Effector CD4-positive, alpha-beta T cell (primary cell): ENCODE results near the gene TNXB.
"Not testable (repeated sequence)": the region's sequence is repeated elsewhere in the genome, so short reads cannot be mapped to it uniquely, and the experiment has no call there.

ENCODE experiments used
- DNase-seq: peaks from one replicate; pipeline ENCODE4 v3.0.0-alpha.2; 2020

The TNXB gene

DNA sequence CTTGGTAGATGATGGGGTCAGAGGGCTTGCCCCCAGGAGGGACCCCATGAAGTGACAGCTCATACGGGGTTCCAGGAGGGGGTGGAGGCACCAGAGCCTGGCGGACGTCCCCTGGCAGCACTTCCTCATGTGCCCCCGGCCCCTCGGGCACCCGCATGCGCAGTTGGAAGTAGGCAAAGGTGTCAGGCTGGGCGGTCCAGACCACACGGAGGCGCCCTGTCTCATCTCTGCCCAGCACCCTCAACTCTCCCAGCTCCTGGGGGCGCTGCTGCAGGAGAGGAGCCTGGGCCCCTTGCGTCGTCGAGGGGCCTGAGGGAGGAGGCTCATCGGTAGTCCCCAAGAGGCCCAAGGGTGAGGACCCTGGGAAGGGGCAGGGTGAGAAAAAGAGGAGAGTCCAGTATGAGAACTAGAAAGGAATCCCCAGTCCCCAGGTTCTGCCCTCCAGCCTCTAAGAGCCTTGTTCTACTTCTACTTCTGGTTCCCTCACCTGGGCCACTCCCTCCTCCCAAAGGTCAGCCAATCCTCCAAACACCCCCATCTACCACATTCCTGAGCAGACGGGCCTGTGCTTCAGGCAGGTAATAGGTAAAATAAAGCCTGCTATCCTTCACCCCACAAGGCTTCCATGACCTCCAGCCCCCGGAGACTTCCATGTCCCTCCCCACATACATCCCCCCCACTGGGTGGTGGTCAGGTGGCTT lies 23.2 kb downstream of the TNXB start:
- no peak for DNase-seq

DNA sequence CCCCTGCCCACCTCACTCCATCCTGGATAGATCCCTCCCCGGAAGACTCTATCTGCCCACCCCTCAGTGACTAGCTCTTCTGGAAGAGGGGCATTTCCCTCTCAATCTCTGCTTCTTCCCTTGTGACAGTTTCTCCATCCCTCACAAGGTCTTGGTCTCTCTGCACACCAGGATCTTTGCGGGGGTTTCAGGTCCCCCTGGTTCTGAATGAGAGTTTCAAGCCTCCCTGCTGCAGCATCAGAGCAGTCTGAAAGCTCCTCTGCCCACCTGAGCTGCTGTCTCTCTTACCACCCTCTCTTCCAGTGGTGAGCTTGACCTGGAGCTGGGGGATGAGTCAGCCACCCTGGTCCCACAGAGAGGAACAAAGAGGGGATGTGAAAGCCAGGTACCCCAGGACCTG lies 24.4 kb downstream of the TNXB start:
- no peak for DNase-seq

DNA sequence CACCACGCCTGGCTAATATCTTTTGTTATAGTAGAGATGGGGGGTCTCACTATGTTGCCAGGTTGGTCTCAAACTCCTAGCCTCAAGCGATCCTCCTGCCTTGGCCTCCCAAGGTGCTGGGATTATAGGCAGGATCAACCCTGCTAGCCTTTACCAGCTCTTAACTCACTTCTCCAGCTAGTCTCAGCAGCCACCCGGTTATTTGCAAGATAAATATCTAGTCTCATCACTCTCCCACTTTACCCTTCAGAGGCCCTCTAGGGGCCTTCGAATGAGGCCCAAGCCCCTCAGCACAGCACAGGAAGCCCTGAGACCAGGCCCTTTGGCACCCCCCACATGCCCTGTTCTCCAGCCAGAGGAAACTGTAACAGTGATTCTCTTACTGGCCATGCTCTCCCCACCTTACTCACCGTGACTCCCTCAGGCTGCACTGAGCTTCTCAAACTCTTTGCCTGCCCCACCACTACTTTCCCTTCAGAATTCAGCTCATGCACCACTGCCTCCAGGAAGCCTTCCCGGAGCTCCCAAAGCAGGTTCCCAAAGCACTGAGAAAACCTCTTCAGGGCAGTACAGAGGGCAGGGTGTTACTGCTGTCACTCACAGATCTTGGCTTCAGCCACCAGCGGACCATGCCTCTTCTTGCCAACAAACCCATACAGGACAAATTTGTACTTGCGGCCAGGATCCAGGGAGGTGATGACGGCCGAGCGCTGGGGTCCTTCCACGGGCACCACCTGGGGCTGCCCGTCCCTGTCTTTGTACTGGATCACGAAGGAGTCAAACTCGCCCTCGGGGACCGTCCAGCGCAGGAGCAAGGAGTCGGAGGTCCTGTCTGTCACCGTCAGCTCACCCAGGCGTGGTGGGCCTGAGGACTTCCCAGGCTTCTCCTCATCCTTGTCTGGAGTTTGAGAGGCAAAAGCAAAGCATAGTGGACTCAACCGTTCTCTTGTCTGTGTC lies 25.0 kb downstream of the TNXB start:
- no peak for DNase-seq

DNA sequence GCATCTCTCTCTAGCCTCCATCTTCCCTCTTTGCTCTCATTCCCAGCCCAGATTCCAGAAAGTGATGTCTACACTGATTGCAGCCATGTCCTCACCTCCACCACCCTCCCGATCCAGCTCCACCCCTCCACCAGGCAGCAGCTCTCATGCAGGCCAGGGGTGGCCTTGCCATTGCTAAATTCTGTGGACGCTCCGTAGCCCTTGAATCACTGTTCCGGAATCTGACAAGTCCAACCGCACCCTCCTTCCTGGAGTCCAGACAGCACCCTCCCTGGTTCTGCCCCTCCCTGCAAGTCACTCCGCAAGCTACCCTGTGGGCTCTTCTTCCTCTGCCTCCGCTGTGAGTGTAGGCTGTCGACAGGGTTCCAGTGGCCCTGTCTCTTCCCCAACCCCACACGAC lies 26.2 kb downstream of the TNXB start:
- DNase-seq, result no peak

DNA sequence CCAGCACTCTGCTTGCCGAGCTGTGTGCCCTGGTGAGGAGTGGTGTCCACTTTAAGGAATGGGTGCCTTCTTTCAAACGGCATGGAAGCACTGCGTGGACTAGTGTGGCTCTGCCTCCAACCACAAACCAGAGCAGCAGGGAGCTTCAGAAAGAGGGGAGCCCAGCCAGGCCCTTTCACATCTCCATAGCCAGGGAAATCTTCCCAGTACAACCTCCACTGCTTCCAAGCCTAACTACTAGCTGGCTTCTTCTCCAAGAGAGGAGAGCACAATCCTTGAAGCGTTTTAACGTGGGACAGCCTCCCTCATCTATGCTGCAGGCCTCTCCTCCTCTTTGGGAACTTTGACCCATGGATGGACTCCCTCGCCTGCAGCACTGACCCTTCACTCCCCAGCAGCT lies 26.7 kb downstream of the TNXB start:
- DNase-seq, result no peak

DNA sequence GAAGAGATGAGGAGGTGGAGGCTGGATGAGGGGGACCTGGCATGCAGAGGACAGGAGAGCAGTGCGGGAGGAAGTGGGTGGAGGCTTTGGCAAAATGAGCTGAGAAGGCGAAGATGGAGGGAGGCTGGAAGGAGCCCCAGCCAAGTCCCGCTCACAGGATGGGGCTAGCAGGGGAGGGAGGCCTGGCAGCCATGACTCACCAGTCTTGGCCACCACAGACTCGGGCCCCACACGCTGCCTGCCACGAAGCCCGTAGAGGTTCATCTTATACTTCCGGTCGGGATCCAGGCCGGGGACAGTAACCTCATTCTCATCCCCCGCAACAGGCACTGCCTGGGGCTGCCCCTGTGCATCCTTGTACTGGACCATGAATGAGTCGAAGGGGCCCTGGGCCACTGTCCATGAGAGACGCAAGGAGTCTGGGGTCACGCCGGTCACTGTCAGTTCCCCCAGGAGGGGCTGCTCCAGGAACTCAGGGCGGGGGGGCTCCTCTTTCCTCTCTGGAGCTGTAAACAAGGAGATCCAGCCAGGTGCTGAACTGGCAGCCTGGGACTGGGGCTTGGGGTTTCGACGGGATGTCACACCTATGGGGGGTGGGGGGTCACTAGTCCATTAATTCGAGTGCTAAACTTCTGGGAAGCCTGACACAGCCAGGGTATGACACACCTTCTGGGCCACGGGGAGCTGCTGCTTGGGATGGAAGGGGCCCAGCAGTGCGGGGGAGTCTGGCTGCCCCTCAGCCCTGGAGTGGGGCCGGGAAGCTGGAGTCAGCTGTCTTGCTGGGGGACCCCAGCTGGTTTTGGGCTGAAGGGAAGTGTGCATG lies 27.8 kb downstream of the TNXB start:
- no peak for DNase-seq

DNA sequence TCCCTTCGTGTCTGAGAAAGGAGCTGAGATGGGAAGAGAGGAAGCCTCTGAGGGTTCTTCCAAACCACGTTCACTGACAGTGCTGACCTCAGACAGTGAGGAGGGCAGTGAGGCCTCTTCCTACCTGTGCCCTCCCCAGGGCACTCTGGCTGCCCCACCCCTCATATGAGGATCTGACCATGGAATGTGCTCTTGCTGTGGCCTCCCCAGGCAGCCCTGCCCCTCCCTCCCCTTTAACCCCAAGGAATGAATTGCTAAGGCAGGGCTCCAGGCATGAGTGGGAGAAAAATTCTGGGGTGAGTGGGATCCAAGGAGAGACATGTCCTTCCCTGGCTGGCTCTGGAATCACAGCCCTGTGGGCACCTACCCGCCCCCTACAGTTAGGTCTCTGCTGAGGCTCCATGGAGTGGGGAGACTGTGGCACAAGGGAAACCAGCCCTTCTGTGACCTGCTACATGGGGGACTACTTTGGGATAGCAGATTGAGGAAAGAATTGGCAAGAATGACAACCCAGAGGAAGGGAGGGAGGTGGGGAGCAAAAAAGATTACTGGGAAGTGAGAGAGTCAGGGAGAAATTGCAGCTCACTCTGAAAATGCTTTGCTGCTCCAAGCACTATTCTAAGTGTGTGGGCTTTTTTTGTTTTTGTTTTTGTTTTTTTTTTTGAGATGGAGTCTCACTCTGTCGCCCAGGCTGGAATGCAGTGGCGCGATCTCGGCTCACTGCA lies 29.4 kb downstream of the TNXB start:
- no peak for DNase-seq

DNA sequence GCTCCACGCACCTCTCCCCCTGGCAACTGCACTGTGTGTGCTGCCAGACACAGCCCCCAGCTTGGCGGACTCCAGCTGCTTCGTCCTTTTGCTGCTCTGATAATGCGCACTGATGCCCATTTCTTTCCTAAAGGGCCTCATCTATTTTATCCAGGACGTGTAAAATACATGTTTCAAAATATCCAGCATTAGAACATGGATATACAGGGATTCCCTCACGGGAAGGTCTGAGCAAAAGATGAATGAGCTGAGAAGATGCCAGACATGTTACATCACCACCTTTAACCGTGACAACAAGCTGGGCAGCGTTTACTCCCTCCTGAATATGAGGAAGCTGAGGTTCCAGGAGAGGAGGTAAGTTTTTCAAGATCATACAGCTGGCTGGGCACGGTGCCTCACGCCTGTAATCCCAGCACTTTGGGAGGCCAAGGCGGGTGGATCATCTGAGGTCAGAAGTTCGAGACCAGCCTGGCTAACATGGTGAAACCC lies 32.8 kb downstream of the TNXB start:
- no peak for DNase-seq

DNA sequence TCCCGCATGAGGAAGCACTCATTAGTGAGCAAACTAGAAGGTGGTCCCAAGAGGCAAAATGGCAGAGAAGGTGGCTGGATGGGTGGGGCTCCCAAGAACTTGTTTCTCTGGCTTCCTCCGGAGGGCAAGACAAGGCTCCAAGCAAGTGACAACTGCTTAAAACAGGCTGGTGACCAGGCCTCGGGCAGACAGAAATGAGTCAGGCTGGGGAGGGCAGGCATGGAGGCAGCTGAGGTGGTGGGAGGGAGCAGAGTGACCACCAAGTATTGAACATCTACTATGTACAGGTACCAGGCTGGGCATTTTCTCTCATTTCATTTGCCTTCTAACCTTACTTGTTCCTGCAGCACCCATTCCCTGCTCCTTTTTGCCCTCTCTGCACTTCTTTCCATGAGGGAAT lies 33.4 kb downstream of the TNXB start:
- no peak for DNase-seq

DNA sequence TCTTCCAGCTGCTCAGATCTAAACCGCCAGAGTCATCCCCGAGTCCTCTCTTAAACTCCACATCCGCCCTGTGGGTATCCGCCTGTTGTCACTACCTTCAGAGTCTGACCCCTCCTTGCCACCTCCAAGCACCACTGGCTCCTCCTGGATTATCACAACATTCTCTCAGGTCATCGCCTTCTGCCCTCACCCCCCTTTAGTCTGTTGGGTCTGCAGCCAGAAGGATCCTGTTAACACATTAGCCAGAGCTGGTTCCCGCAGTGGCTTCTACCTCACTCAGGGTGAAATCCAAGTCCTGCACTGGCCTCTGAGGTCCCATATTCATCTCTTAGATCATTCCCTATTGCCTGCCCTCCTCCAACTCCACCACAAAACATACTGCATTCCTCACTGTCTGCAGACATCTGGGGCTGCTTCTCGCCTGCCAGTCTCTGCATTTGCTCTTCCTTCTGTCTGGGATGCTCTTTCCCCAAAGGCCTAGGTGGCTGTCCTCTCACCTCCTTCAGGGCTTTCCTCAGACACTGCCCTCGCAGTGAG lies 34.1 kb downstream of the TNXB start:
- no peak for DNase-seq

DNA sequence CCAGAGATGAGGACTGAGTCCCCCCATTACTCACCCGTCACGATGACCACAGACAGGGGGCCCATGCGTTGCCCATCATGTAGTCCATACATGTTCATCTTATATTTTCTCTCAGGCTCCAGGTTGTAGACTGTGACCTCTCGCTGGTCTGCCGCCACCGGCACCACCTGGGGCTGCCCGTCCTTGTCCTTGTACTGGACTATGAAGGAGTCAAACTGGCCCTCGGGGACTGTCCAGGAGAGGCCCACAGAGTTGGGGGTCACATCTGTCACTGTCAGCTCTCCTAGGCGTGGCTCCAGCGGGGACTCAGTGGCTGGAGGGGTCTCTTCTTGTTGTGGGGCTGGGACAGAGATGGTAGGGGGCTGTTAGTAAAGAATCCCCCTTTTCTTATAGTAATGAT lies 35.5 kb downstream of the TNXB start:
- no peak for DNase-seq

DNA sequence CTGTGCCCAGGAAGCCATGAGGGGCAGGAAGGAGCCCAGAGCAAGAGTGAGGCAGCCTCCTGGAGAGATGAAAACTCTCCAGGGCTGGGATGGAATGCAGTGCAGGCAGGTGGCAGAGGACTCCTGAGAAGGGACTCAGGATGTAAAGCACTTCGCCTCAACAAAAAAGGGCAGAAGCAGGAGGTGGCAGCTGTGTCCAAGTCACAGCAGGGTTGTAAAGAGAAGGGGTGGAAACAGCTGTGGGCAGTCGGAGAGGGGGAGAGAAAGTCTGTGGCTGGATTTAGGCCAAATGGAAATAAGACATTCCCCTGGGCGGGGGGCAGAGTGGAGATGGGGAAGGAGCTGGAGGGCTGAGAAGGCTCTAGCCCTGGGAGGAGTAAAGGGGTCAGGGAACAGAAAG lies 36.0 kb downstream of the TNXB start:
- no peak for DNase-seq

DNA sequence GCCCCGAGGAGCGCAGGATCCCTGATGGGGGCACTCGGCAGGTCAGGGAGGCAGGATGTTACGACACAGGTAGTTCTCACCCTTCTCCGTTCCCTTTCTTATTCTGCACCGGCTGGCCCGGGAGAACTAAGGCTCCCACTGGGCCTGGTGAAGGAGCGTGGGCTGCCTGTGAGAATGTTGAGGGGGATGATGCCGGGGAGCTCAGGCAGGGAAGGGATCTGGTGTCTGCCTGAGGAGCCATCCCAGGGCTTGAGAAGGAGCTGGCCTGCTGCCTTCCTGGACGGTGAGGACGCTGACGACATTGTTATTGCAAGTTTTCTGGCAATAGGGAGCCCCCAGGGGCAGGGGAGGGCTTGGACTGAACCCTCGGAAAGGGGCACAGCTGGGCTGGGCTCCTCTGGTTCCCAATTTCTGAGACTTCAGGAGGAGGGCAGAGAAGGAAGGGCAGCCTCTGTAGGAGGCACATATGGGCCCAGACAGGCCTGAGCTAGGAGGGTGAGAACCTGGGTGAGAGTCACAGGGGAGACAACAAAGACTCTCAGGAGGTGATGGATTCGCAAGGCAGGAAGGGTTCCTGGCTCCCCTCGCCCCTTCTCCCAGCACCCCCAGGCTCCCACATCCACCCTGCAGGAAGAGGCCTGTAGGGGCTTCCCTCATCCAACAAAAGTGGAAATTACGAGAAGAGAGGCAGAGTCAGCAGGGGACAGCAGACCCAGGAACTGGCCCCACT lies 38.2 kb downstream of the TNXB start:
- no peak for DNase-seq

DNA sequence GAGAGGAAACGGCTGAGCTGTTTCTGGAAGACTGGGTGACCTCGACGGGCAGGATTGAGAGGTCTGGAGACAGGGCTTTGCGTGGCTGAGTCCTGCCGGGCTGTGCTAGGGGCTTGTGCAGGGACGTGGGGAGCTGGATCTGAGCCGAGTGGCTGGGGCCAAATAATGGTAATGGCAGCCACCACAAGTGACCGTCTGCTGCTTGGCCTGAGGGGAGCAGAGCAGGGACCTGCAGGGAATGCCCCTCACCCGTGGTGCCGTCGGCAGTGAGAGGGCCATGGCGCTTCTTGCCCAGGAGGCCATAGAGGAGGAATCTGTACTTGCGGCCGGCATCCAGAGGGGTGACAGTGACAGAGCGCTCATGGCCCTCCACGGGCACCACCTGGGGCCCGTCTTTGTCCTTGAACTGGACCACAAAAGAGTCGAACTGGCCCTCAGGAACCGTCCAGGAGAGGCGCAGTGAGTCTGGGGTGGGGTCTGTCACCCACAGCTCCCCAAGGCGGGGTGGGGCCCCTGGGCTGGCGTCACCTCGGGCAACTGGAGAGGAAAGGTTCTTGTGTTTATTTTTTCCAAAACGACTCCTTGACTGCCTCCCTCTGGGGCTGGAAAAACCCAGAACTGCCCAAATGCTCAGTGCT lies 39.1 kb downstream of the TNXB start:
- no peak for DNase-seq

DNA sequence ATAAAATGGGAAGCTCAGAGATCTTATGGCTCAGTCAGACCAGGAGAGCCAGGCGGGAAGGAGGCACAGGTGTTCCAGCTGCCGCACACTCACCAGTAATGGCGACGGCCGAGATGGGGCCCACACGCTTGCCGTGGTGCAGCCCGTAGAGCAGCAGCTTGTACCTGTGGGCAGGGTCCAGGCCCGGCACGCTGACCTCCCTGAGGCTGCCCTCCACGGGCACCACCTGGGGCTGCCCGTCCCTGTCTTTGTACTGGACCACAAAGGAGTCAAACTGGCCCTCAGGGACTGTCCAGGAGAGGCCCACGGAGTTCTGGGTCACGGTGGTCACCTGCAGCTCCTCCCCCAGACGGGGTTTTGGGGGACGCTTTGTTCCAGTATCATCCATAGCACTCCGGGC lies 39.7 kb downstream of the TNXB start:
- no peak for DNase-seq

DNA sequence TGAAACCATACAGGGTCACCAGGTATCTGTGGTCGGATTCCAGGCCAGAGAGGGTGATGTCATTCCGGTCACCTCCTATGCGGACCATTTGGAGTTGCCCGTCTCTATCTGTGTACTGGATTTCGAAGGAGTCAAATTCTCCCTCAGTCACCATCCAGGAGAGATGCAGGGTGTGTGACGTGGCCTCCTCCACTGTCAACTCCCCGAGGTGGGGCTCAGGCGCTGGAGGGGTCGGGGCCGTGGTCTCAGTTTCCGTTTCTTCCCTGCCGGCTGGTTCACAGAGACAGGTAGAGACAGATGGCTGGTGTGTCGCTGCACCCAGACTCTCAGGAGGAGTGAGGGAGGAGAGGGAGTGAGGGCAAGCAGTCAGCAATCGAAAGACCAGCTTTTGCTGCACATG lies 40.3 kb downstream of the TNXB start:
- no peak for DNase-seq

DNA sequence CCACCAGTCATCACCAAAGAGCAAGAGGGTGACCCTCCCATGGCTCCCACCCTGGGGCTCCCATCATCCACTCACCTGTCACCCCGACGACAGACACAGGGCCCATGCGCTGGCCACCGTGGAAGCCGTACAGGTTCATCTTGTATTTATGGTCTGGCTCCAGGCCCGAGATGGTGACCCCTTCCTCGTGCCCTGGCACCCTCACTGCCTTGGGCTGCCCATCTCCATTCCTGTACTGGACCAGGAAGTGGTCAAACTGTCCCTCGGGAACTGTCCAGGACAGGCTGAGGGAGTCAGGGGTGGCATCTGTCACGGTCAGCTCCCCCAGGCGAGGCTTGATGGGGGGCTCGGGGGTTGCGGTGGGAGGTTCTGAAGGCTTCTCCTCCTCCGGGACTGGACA lies 40.8 kb downstream of the TNXB start:
- not testable (repeated sequence) for DNase-seq

DNA sequence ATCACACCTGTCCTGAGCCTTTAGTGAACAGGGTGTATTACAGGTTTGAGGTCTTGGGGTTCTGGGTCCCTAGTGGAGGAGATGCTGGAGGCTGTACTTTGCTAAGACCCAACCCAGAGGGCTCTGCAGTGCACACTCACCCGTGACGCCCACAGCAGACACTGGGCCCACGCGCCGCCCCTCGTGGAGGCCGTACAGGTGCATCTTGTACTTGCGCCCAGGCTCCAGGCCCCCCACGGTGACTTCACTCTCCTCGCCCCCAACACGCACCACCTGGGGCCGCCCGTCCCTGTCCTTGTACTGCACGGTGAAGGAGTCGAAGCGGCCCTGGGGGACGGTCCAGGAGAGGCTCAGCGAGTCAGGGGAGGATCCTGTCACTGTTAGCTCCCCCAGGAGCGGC lies 41.6 kb downstream of the TNXB start:
- not testable (repeated sequence) for DNase-seq

DNA sequence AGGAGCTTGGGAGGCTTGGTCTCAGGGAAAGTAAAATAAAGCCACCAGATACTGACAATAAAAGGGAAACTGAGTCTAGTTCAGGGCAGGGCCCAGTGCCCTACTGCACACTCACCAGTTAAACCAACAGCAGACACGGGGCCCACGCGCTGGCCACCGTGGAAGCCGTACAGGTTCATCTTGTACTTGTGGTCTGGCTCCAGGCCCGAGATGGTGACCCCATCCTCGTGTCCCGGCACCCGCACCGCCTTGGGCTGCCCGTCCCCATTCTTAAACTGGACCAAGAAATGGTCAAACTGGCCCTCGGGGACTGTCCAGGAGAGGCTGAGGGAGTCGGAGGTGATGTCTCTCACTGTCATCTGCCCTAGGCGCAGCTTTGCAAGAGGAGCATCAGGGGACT lies 44.4 kb downstream of the TNXB start:
- DNase-seq, result no peak

DNA sequence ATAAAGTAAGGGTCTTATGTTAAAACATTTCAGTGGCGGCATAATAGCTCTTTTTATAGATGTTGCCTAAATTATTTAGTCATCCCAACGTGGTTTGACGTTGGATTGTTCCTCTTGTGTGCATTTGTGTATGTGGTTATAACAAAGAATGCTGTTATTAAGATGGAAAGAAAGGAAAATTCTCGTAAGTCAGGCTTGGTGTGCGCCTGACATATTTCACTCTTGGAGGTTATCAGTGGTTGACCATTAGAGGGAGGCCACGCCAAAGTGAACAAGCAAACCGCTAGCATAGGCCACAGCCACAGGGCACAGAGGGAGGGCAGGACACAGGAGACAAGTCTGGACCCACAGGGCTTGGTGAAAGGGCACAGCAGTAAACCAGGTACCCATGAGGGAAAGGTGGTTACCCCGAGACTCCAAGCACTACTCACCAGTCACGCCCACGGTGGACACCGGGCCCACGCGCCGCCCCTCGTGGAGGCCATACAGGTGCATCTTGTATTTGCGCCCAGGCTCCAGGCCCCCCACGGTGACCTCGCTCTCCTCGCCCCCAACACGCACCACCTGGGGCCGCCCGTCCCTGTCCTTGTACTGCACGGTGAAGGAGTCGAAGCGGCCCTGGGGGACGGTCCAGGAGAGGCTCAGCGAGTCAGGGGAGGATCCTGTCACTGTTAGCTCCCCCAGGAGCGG lies 48.0 kb downstream of the TNXB start:
- no peak for DNase-seq
